GM12873 (cell line): ENCODE data around the gene CIAO3.
A peak's percentile ranks its signal among the peaks of the same experiment; 100 is the strongest.

Experiments used
- TF ChIP-seq, protein P1 (sequence below): IDR thresholded peaks from 2 replicates; pipeline ENCODE4 v1.5.1; 2012; ENCODE audit warnings: low read depth, mild to moderate bottlenecking, moderate library complexity, low read length, control low read depth; ENCODE audit not compliant: insufficient read depth; ENCODE audit errors: missing control alignments

CIAO3 gene

DNA sequence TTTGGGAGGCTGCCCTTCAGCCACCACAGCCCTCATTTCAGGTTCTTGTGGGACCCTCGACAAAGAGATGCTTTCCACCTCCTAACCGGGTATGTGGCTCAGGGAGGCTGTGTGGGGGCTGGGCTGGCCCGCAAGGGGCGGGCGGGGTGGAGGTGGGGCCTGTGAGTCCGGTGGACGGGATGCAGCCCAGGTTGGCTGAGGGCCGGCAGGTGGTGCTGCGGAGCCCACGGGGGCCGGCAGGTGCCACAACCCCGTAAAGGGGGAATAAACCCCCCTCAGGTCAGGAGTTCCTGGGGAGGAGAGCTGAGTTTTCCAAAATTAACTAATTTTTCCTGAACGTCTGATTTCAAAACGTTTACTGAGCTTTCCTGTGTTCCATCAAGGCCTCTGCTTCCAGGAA lies 4.9 kb upstream of the CIAO3 start:
- TF ChIP-seq, protein P1, sequence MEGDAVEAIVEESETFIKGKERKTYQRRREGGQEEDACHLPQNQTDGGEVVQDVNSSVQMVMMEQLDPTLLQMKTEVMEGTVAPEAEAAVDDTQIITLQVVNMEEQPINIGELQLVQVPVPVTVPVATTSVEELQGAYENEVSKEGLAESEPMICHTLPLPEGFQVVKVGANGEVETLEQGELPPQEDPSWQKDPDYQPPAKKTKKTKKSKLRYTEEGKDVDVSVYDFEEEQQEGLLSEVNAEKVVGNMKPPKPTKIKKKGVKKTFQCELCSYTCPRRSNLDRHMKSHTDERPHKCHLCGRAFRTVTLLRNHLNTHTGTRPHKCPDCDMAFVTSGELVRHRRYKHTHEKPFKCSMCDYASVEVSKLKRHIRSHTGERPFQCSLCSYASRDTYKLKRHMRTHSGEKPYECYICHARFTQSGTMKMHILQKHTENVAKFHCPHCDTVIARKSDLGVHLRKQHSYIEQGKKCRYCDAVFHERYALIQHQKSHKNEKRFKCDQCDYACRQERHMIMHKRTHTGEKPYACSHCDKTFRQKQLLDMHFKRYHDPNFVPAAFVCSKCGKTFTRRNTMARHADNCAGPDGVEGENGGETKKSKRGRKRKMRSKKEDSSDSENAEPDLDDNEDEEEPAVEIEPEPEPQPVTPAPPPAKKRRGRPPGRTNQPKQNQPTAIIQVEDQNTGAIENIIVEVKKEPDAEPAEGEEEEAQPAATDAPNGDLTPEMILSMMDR, result peak; percentile 58

DNA sequence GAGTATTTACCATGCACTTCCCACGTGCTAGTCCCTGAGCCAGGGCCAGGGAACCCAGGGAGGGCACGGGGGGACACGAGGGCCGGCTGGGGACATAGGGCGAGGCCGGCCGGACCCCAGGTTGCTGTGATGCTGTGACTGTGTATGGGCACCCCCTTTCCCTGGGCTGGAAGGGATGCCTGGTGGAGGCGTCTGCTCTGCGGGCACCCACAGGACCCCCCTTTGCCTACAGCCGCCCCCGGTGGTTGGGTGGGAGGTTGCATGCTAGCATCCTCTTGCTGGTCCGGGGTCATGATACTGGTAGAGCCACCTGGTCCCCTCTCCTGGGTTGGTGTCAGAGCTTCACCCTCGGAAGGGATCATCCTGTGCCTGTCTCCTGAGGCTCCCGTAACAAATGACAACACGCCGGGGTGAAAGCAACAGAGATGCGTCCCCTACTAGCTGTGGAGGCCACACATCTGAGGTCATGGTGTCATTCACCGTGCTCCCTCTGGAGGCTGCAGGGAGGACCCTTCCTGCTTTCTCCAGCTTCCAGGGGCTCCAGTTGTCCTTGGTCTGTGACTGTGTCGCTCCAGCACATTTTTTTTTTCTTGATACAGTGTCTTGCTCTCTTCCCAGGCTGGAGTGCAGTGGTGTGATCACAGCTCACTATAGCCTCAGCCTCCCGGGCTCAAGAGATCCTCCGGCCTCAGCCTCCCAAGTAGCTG lies 3.1 kb upstream of the CIAO3 start:
- TF ChIP-seq, protein P1, result peak; percentile 45

- TF ChIP-seq, protein P1, result no peak
These were observed 1.3 kb upstream of the CIAO3 start for GRCh38 chr16:741986-742629.

GRCh38 chr16:740459-740763 lies 386 bp downstream of the CIAO3 start:
- TF ChIP-seq, protein P1, result no peak

GRCh38 chr16:739560-740458 lies 988 bp downstream of the CIAO3 start:
- TF ChIP-seq, protein P1, result no peak

DNA sequence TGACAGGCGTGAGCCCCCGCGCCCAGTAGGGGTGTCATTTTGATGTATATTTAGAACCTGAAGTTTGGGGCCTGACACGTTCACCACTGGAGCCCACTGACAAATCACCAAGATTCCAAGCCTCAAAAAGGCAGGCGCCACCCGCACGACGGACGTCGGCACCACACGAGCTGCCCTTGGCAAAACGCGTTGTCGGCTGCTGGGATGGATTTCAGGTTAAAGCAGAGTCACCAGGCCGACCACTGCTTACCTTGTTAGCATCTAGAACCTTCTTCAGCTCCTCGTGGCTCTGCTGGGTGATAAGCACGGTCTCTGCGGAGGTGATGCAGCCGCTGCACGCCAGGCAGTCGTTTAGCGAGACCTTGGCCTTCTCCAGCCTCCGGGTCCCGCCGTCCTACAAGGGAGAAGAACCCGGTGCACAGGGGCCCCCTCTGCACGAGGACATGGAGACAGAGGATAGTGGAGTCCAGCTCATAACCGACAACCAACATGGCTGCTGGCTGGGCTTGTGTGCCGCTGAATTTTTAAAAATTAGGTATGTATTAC lies 3.8 kb downstream of the CIAO3 start:
- TF ChIP-seq, protein P1, result no peak

GRCh38 chr16:735982-736453 lies 4.8 kb downstream of the CIAO3 start:
- TF ChIP-seq, protein P1, result peak; percentile 11
